ENCODE data around the gene PAX6. TPM values are rescaled to one million over a fixed set of nuclear protein-coding genes. Genes with fewer than 3 reads are reported as not detected.

The PAX6 gene
- not detected for polyA plus RNA-seq (ENCODE audit: insufficient read length in 3 of 3)

- DNase-seq (ENCODE audit: low read depth in 3 of 3, low spot score in 2 of 3): no peak
These were observed at the start of gene PAX6 for GRCh38 chr11:31810779-31811647. Gene PAX6, minus strand, starts transcription at chr11:31811322. Its CDS starts 4,911 bp downstream, at chr11:31806411.

GRCh38 chr11:31860391-31860790 lies 49.3 kb upstream of the PAX6 start:
- DNase-seq (ENCODE audit: low read depth in 3 of 3, low spot score in 2 of 3): no peak

- no peak for DNase-seq (ENCODE audit: low read depth in 3 of 3, low spot score in 2 of 3)
These were observed 45.1 kb upstream of the PAX6 start for GRCh38 chr11:31856248-31856647.

- no peak for DNase-seq (ENCODE audit: low read depth in 3 of 3, low spot score in 2 of 3)
These were observed 44.3 kb upstream of the PAX6 start for GRCh38 chr11:31855466-31855865.

- DNase-seq (ENCODE audit: low read depth in 3 of 3, low spot score in 2 of 3): no peak
These were observed 39.2 kb upstream of the PAX6 start for GRCh38 chr11:31850365-31850764.

GRCh38 chr11:31847761-31848160 lies 36.6 kb upstream of the PAX6 start:
- DNase-seq (ENCODE audit: low read depth in 3 of 3, low spot score in 2 of 3): no peak

GRCh38 chr11:31845331-31845730 lies 34.2 kb upstream of the PAX6 start:
- DNase-seq (ENCODE audit: low read depth in 3 of 3, low spot score in 2 of 3): no peak

- no peak for DNase-seq (ENCODE audit: low read depth in 3 of 3, low spot score in 2 of 3)
These were observed 33.2 kb upstream of the PAX6 start for GRCh38 chr11:31844351-31844750.

GRCh38 chr11:31841435-31841834 lies 30.3 kb upstream of the PAX6 start:
- no peak for DNase-seq (ENCODE audit: low read depth in 3 of 3, low spot score in 2 of 3)

- DNase-seq (ENCODE audit: low read depth in 3 of 3, low spot score in 2 of 3): no peak
These were observed 23.1 kb upstream of the PAX6 start for GRCh38 chr11:31834237-31834636.

- DNase-seq (ENCODE audit: low read depth in 3 of 3, low spot score in 2 of 3): no peak
These were observed 19.3 kb upstream of the PAX6 start for GRCh38 chr11:31830406-31830805.

- no peak for DNase-seq (ENCODE audit: low read depth in 3 of 3, low spot score in 2 of 3)
These were observed 17.1 kb upstream of the PAX6 start for GRCh38 chr11:31828217-31828616.

GRCh38 chr11:31827455-31828206 lies 16.5 kb upstream of the PAX6 start:
- DNase-seq (ENCODE audit: low read depth in 3 of 3, low spot score in 2 of 3): no peak

GRCh38 chr11:31826536-31827438 lies 15.7 kb upstream of the PAX6 start:
- no peak for DNase-seq (ENCODE audit: low read depth in 3 of 3, low spot score in 2 of 3)

GRCh38 chr11:31825838-31826484 lies 14.8 kb upstream of the PAX6 start:
- no peak for DNase-seq (ENCODE audit: low read depth in 3 of 3, low spot score in 2 of 3)

GRCh38 chr11:31824879-31825837 lies 14.0 kb upstream of the PAX6 start:
- DNase-seq (ENCODE audit: low read depth in 3 of 3, low spot score in 2 of 3): no peak

GRCh38 chr11:31824332-31824878 lies 13.3 kb upstream of the PAX6 start:
- no peak for DNase-seq (ENCODE audit: low read depth in 3 of 3, low spot score in 2 of 3)

- DNase-seq (ENCODE audit: low read depth in 3 of 3, low spot score in 2 of 3): no peak
These were observed 12.7 kb upstream of the PAX6 start for GRCh38 chr11:31823644-31824331.

Data from right renal cortex interstitium (tissue), 3 donors.